H1 (cell line): ENCODE measurements around the gene NOL4L. TPM values are rescaled to one million over a fixed set of nuclear protein-coding genes. Genes with fewer than 3 reads are reported as not detected.

ENCODE experiments used
- CTCF ChIA-PET: fragments of 300-600 bp; sonication (Branson Sonifier 250); formaldehyde crosslinking; loops from one replicate; lab custom pipeline; 2021; ENCODE audit not compliant: partially characterized antibody; lab: Charles Lee
- POLR2A ChIA-PET: fragments of 300-600 bp; sonication (Branson Sonifier 250); formaldehyde crosslinking; loops from one replicate; lab custom pipeline; 2021; ENCODE audit warnings: inconsistent platforms; ENCODE audit not compliant: partially characterized antibody; lab: Charles Lee
- DNase-seq, 2 experiments: peaks; one replicate each; pipeline versions ENCODE4 v3.0.0 to v3.0.0-alpha.2; 2010 to 2022; ENCODE audit warnings: low spot score in 2 of 2, low read depth in 1 of 2, mixed read lengths in 1 of 2
- FAIRE-seq: peaks from 2 replicates; lab custom pipeline; 2011; peaks lifted over from hg19 to GRCh38; lab: Jason Lieb, UNC
- H2AFZ ChIP-seq: 2 replicates; pipeline ENCODE4 v1.8.1; 2012; ENCODE audit warnings: low read length, inconsistent platforms
- H2AK5ac ChIP-seq: 2 replicates; pipeline ENCODE4 v1.6.1; 2013; ENCODE audit warnings: low read depth, low read length
- H2BK120ac ChIP-seq: replicated peaks from 2 replicates; pipeline ENCODE3; 2013; ENCODE audit warnings: low read depth, low read length, inconsistent platforms
- H2BK12ac ChIP-seq: 2 replicates; pipeline ENCODE4 v1.6.1; 2013; ENCODE audit warnings: low read depth, low read length
- H2BK15ac ChIP-seq: 2 replicates; pipeline ENCODE4 v1.6.1; 2013; ENCODE audit warnings: low read length
- H2BK20ac ChIP-seq: 2 replicates; pipeline ENCODE4 v1.6.1; 2013; ENCODE audit warnings: low read length
- H2BK5ac ChIP-seq: 2 replicates; pipeline ENCODE4 v1.6.1; 2013; ENCODE audit warnings: low read depth, low read length
- H3K14ac ChIP-seq: 2 replicates; pipeline ENCODE4 v1.6.1; 2013; ENCODE audit warnings: inconsistent platforms; ENCODE audit not compliant: insufficient read length
- H3K18ac ChIP-seq: 2 replicates; pipeline ENCODE4 v1.6.1; 2013; ENCODE audit warnings: low read length; ENCODE audit errors: extremely low read depth
- H3K23ac ChIP-seq: 2 replicates; pipeline ENCODE4 v1.6.1; 2013; ENCODE audit warnings: inconsistent platforms; ENCODE audit not compliant: insufficient read length
- H3K23me2 ChIP-seq: 2 replicates; pipeline ENCODE4 v1.6.1; 2013; ENCODE audit warnings: low read depth, low read length
- H3K27ac ChIP-seq: 2 replicates; pipeline ENCODE4 v1.6.1; 2011; ENCODE audit warnings: low read depth, low read length, inconsistent platforms
- H3K27me3 ChIP-seq, 4 experiments: replicated peaks in 1 of 4; 1 replicate in 1 of 4; 2 replicates in 3 of 4; pipeline versions ENCODE4 v1.6.1 to v1.8.1; 2011 to 2013; ENCODE audit warnings: low read length in 3 of 4, mild to moderate bottlenecking in 3 of 4, inconsistent platforms in 2 of 4, mixed read lengths in 2 of 4, moderate library complexity in 1 of 4; ENCODE audit not compliant: control insufficient read depth in 3 of 4, insufficient read depth in 3 of 4; ENCODE audit errors: extremely low read depth in 1 of 4
- H3K36me3 ChIP-seq, 4 experiments: 2 replicates each; pipeline versions ENCODE4 v1.6.1 to v1.8.1; 2011 to 2013; ENCODE audit warnings: mild to moderate bottlenecking in 4 of 4, low read length in 3 of 4, moderate library complexity in 2 of 4, control low read depth in 1 of 4, inconsistent platforms in 1 of 4; ENCODE audit not compliant: insufficient read depth in 4 of 4, control insufficient read depth in 2 of 4
- H3K4ac ChIP-seq: replicated peaks from 2 replicates; pipeline ENCODE3; 2013; ENCODE audit warnings: low read length, low read depth, mixed read lengths, inconsistent platforms; ENCODE audit not compliant: insufficient read length
- H3K4me1 ChIP-seq, 4 experiments: replicated peaks in 1 of 4; 1 replicate in 1 of 4; 2 replicates in 3 of 4; pipeline versions ENCODE4 v1.6.1 to v1.8.1; 2011 to 2013; ENCODE audit warnings: low read length in 3 of 4, inconsistent platforms in 2 of 4, mixed read lengths in 1 of 4; ENCODE audit not compliant: insufficient read depth in 4 of 4, control insufficient read depth in 3 of 4
- H3K4me2 ChIP-seq, 2 experiments: 2 replicates each; pipeline versions ENCODE4 v1.6.1 to v1.8.1; 2011 to 2013; ENCODE audit warnings: low read depth in 2 of 2, low read length in 2 of 2, control low read depth in 1 of 2, inconsistent platforms in 1 of 2, mild to moderate bottlenecking in 1 of 2; ENCODE audit not compliant: insufficient read depth in 1 of 2
- H3K4me3 ChIP-seq, 4 experiments: fragments of 200-600, 300-600 bp in 1 of 4; sonication (generic), shearing (Covaris generic), sonication (Bioruptor Twin) in 1 of 4; 2 replicates each; pipeline versions ENCODE4 v1.5.1 to v1.8.1; 2011 to 2016; ENCODE audit warnings: low read length in 4 of 4, low read depth in 3 of 4, control low read depth in 2 of 4, inconsistent platforms in 2 of 4, mild to moderate bottlenecking in 2 of 4, mixed read lengths in 1 of 4, moderate library complexity in 1 of 4; ENCODE audit not compliant: insufficient read depth in 2 of 4; ENCODE audit errors: extremely low read depth in 1 of 4
- H3K56ac ChIP-seq: replicated peaks from 2 replicates; pipeline ENCODE3; 2013; ENCODE audit warnings: low read depth, mild to moderate bottlenecking, mixed read lengths, low read length, inconsistent platforms; ENCODE audit not compliant: insufficient read length
- H3K79me1 ChIP-seq: 2 replicates; pipeline ENCODE4 v1.6.1; 2013; ENCODE audit warnings: low read depth, low read length, control low read depth
- H3K79me2 ChIP-seq, 2 experiments: 2 replicates each; pipeline versions ENCODE4 v1.6.1 to v1.8.1; 2012 to 2013; ENCODE audit warnings: low read length in 2 of 2, mild to moderate bottlenecking in 2 of 2, inconsistent platforms in 1 of 2; ENCODE audit not compliant: insufficient read depth in 2 of 2, control insufficient read depth in 1 of 2
- H3K9ac ChIP-seq, 4 experiments: replicated peaks in 1 of 4; 1 replicate in 1 of 4; 2 replicates in 3 of 4; pipeline versions ENCODE4 v1.6.1 to v1.8.1; 2011 to 2013; ENCODE audit warnings: low read depth in 3 of 4, low read length in 3 of 4, control low read depth in 2 of 4, mild to moderate bottlenecking in 2 of 4, moderate library complexity in 2 of 4, inconsistent platforms in 1 of 4; ENCODE audit errors: extremely low read depth in 1 of 4
- H3K9me3 ChIP-seq, 2 experiments: 2 replicates each; pipeline versions ENCODE4 v1.6.1 to v1.8.1; 2012 to 2013; ENCODE audit warnings: mild to moderate bottlenecking in 2 of 2, moderate library complexity in 2 of 2, control low read depth in 1 of 2, inconsistent platforms in 1 of 2, low read depth in 1 of 2, low read length in 1 of 2, mixed read lengths in 1 of 2; ENCODE audit not compliant: insufficient read depth in 2 of 2
- H4K20me1 ChIP-seq, 2 experiments: replicated peaks in 1 of 2; 2 replicates each; pipeline versions ENCODE3 to v1.8.1; 2011 to 2013; ENCODE audit warnings: inconsistent platforms in 2 of 2, low read length in 2 of 2, mild to moderate bottlenecking in 1 of 2; ENCODE audit not compliant: insufficient read depth in 2 of 2, control insufficient read depth in 1 of 2
- H4K5ac ChIP-seq: 2 replicates; pipeline ENCODE4 v1.6.1; 2013; ENCODE audit warnings: low read length, low read depth, mixed read lengths, inconsistent platforms; ENCODE audit not compliant: insufficient read length
- H4K8ac ChIP-seq: 2 replicates; pipeline ENCODE4 v1.8.0; 2013; ENCODE audit warnings: mild to moderate bottlenecking, moderate library complexity, low read length, inconsistent platforms; ENCODE audit not compliant: insufficient read depth; ENCODE audit errors: extremely low read depth
- H4K91ac ChIP-seq: replicated peaks from 2 replicates; pipeline ENCODE3; 2013; ENCODE audit warnings: low read length, mixed read lengths, inconsistent platforms; ENCODE audit not compliant: insufficient read length
- BACH1 ChIP-seq: IDR thresholded peaks from 2 replicates; pipeline ENCODE4 v1.6.1; 2012; ENCODE audit warnings: low read length, improper control_type of control experiment
- EGR1 ChIP-seq: IDR thresholded peaks from 2 replicates; pipeline ENCODE4 v1.6.1; 2011; ENCODE audit warnings: low read depth, low read length, borderline replicate concordance
- HDAC6 ChIP-seq: IDR thresholded peaks from one replicate; pipeline ENCODE4 v1.7.1; 2012; ENCODE audit warnings: low read depth, mild to moderate bottlenecking, inconsistent platforms, low read length, moderate library complexity
- KDM4A ChIP-seq: IDR thresholded peaks from one replicate; pipeline ENCODE4 v1.7.1; 2012; ENCODE audit warnings: low read depth, mild to moderate bottlenecking, moderate library complexity, low read length, inconsistent platforms; ENCODE audit not compliant: severe bottlenecking
- KDM5A ChIP-seq: fragments of 200-600 bp; IDR thresholded peaks from 2 replicates; pipeline ENCODE4 v1.7.1; 2012; ENCODE audit warnings: mild to moderate bottlenecking, low read length, inconsistent platforms, mixed read lengths
- MAFK ChIP-seq: IDR thresholded peaks from 2 replicates; pipeline ENCODE4 v1.6.1; 2012; ENCODE audit warnings: low read depth, mild to moderate bottlenecking, improper control_type of control experiment, low read length
- NANOG ChIP-seq: IDR thresholded peaks from 2 replicates; pipeline ENCODE4 v1.6.1; 2011; ENCODE audit warnings: low read length, low read depth, mild to moderate bottlenecking, inconsistent platforms; ENCODE audit not compliant: insufficient read depth, poor library complexity, severe bottlenecking
- POLR2AphosphoS5 ChIP-seq: IDR thresholded peaks from 2 replicates; pipeline ENCODE4 v1.6.1; 2011; ENCODE audit warnings: low read depth, low read length
- POU5F1 ChIP-seq: IDR thresholded peaks from 2 replicates; pipeline ENCODE4 v1.6.1; 2011; ENCODE audit warnings: low read depth, mild to moderate bottlenecking, low read length, moderate library complexity
- SIRT6 ChIP-seq: IDR thresholded peaks from one replicate; pipeline ENCODE4 v1.7.1; 2012; ENCODE audit warnings: low read length, inconsistent platforms
- SIX5 ChIP-seq: IDR thresholded peaks from 2 replicates; pipeline ENCODE4 v1.6.1; 2011; ENCODE audit warnings: mild to moderate bottlenecking, low read depth, low read length
- WGBS, 2 experiments: shearing (Covaris generic) in 1 of 2; methylation state at CpG; one replicate each; pipeline versions ENCODE4 v1.1.6 to v1.1.7; 2013 to 2015; ENCODE audit warnings: low lambda C conversion rate in 2 of 2, mixed read lengths in 2 of 2, inconsistent platforms in 1 of 2, low coverage in 1 of 2, missing lambda C conversion rate in 1 of 2; ENCODE audit not compliant: insufficient replicate concordance in 2 of 2, insufficient coverage in 1 of 2, insufficient read length in 1 of 2; ENCODE audit errors: extremely low coverage in 1 of 2, missing lambda C conversion rate in 1 of 2; 5-methylcytosine and 5-hydroxymethylcytosine counted together
- polyA plus RNA-seq, 7 experiments: library from polyadenylated mRNA; depleted of rRNA in 3 of 7; stranded (reverse) in 5 of 7; unstranded in 2 of 7; fragments of >200 nt in 5 of 7; fragments of 200-250 nt in 2 of 7; gene quantifications; 1 replicate in 5 of 7; 2 replicates in 1 of 7; 4 replicates in 1 of 7; pipeline versions ENCODE4 v1.2.1 to v1.2.3, GENCODE V29; 2011 to 2013; ENCODE audit warnings: missing spikeins in 2 of 7, mixed read lengths in 2 of 7
- total RNA-seq: library from RNA; stranded (reverse); fragmentation: NEBNext Ultra II Directional; extraction: Animal tissue kit (Norgen Biotek cat#: 25700); gene quantifications from 2 replicates; pipeline ENCODE4 v1.2.1, GENCODE V29; 2021
- TF ChIP-seq, protein P1 (sequence below): IDR thresholded peaks from 2 replicates; pipeline ENCODE4 v1.6.1; 2012; ENCODE audit warnings: inconsistent platforms

NOL4L gene
- total and polyA plus RNA-seq, 2 of the 8 experiments (the other 6 are each of a cell fraction or from before 2014, with no cell fraction given): 15.3 to 23.7 TPM

DNA sequence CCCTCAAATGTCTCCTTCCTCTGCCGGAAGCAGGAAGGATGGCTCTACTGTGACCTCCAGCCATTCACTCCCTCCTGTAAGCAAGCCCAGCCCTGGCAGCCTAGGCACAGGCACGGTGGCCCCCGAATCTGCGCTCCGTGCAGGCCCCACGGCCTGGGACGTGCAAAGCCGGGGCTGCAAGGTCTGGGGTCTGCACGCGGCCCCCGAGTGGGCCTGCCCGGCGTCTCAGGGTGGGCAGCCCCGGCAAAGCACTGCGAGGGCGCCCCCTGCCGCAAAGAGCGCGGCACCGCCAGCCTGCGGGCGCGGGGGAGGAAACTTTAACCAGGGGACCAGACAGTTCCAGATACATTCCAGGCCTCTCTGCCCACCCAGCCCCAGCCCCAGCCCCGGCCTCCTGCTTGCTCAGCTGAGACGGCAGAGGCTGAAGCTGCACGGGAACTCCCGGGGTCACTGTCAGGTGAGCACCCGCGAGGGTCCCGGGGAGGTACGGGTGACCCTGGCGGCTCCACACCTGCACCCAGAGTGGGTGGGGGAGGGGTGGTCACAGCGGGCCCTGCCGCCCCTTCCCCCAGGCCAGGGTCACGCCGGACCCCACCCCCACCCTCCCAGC is 128.2 kb downstream of the NOL4L start:
- POLR2A ChIA-PET: interaction anchor here (0.5 to 2.1 kb wide), 7 partner anchors 16 to 609 kb away, joined by 3 to 7 read pairs (median 3); no protein-coding TSS in a partner anchor
- CTCF ChIA-PET: interaction anchor here (0.5 to 2.8 kb wide), 23 partner anchors 9 to 528 kb away, joined by 3 to 19 read pairs (median 4); no protein-coding TSS in a partner anchor
- TF ChIP-seq POLR2AphosphoS5 (no peak), SIX5 (no peak), BACH1 (peak; percentile 42), NANOG (no peak), SIRT6 (no peak), MAFK (no peak), HDAC6 (no peak), KDM4A (no peak), KDM5A (no peak), EGR1 (peak; percentile 81; the same call in 1 of the 2 replicates), POU5F1 (no peak)
- TF ChIP-seq, protein P1, sequence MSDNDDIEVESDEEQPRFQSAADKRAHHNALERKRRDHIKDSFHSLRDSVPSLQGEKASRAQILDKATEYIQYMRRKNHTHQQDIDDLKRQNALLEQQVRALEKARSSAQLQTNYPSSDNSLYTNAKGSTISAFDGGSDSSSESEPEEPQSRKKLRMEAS: peak; percentile 47

More for the DNA sequence above, 128.2 kb downstream of the NOL4L start:
- Histone ChIP-seq H3K56ac (no peak overlapping the region), H2AK5ac (peak overlapping the region; percentile 75; the same call in 1 of the 2 replicates), H3K18ac (peak overlapping the region; percentile 96), H3K27ac (0 out of 2 replicates have a peak overlapping the region, but pooled peaks have one; percentile 69), H3K23ac (no peak overlapping the region), H3K27me3 (no peaks in the 10 kb centered on the region), H4K91ac (no peak overlapping the region), H3K4me3 (peak overlapping the region; percentile 35 to 61 (median 44); a peak in 7 of 8 replicates), H4K5ac (peak overlapping the region; percentile 76), H4K8ac (peak overlapping the region; percentile 84; the same call in 1 of the 2 replicates), H4K20me1 (peaks cover 6 to 22% of the 10 kb centered on the region in 2 experiments), H2BK20ac (no peak overlapping the region), H3K4me2 (peak overlapping the region; percentile 82 to 93), H3K4ac (no peak overlapping the region), H3K36me3 (peaks cover 7 to 19% (median 14%) of the 10 kb centered on the region in 4 experiments; a peak in 5 of 8 replicates), H3K9ac (no peak overlapping the region; a peak in 1 of 7 replicates), H2BK12ac (no peak overlapping the region), H3K4me1 (peaks cover 0 to 16% (median 12%) of the 10 kb centered on the region in 4 experiments; a peak in 6 of 7 replicates), H2BK5ac (peak overlapping the region; percentile 40; the same call in 1 of the 2 replicates), H3K79me1 (no peaks in the 10 kb centered on the region; the same call in 1 of the 2 replicates), H2BK15ac (no peak overlapping the region), H2AFZ (no peak overlapping the region), H2BK120ac (no peak overlapping the region), H3K9me3 (no peaks in the 10 kb centered on the region), H3K79me2 (no peaks in the 10 kb centered on the region), H3K14ac (no peak overlapping the region), H3K23me2 (peaks cover 2% of the 10 kb centered on the region; the same call in 1 of the 2 replicates)
- WGBS, 2 experiments: 10% methylated on average over 27 of the region's 36 CpGs; no CpG with 5 or more reads in 1 of the 2 experiments
- DNase-seq (peak in 1 of 2 experiments; percentile 93), FAIRE-seq (no peak)
